Sigmoid colon (tissue), 4 donors: ENCODE measurements around the gene CHCHD6.

Experiments used
- EP300 ChIP-seq, 4 donors: sonication (generic); formaldehyde crosslinking; IDR thresholded peaks; one replicate each; pipeline ENCODE4 v1.6.1; 2017; ENCODE audit warnings: antibody characterized with exemption in 4 of 4
- POLR2A ChIP-seq, 2 donors: fragments of 450-650 bp; IDR thresholded peaks; one replicate each; pipeline ENCODE4 v1.6.1; 2016; ENCODE audit warnings: antibody characterized with exemption in 2 of 2, mild to moderate bottlenecking in 2 of 2, moderate library complexity in 2 of 2
- POLR2AphosphoS5 ChIP-seq, 4 donors: sonication (generic); formaldehyde crosslinking; IDR thresholded peaks; one replicate each; pipeline ENCODE4 v1.6.1; 2017; ENCODE audit warnings: antibody characterized with exemption in 4 of 4
- TF ChIP-seq, protein P1 (sequence below), 4 experiments: fragments of 450-650 bp in 3 of 4; fragments of 200-600 bp in 1 of 4; IDR thresholded peaks; one replicate each; pipeline ENCODE4 v1.5.1; 2016 to 2019; ENCODE audit warnings: antibody characterized with exemption in 4 of 4, mild to moderate bottlenecking in 3 of 4, moderate library complexity in 2 of 4

DNA sequence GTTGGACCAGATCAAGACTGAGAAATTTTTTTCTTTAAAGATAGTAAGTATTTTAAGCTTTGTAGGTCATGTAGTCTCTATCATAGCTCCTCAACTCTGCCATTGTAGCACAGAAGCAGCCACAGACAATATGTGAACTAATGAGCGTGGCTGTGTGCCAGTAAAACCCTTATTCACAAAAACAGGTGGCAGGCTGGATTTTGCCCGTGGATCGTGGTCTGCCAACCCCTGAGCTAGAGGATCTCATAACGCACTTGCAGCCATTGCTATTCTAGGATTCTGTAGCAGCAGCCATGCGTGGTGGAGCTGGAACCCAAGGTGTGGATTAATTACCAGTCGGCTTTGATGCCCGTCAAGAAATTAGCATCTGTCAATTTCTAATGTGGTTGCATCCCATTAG lies 210.2 kb downstream of the CHCHD6 start:
- TF ChIP-seq, protein P1, sequence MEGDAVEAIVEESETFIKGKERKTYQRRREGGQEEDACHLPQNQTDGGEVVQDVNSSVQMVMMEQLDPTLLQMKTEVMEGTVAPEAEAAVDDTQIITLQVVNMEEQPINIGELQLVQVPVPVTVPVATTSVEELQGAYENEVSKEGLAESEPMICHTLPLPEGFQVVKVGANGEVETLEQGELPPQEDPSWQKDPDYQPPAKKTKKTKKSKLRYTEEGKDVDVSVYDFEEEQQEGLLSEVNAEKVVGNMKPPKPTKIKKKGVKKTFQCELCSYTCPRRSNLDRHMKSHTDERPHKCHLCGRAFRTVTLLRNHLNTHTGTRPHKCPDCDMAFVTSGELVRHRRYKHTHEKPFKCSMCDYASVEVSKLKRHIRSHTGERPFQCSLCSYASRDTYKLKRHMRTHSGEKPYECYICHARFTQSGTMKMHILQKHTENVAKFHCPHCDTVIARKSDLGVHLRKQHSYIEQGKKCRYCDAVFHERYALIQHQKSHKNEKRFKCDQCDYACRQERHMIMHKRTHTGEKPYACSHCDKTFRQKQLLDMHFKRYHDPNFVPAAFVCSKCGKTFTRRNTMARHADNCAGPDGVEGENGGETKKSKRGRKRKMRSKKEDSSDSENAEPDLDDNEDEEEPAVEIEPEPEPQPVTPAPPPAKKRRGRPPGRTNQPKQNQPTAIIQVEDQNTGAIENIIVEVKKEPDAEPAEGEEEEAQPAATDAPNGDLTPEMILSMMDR (IDR thresholded peaks at IDR 0.05) = no peak
- TF ChIP-seq POLR2A (IDR thresholded peaks at IDR 0.05) = no peak
- no peak for TF ChIP-seq EP300 (IDR thresholded peaks at IDR 0.05)
- TF ChIP-seq POLR2AphosphoS5 (IDR thresholded peaks at IDR 0.05) = no peak
